Vagina (tissue), 2 donors: ENCODE results near the gene MYL6.

Source experiments
- POLR2A ChIP-seq, 2 donors: fragments of 450-650 bp; IDR thresholded peaks; one replicate each; pipeline ENCODE4 v1.6.1; 2017; ENCODE audit warnings: antibody characterized with exemption in 2 of 2, mild to moderate bottlenecking in 2 of 2, moderate library complexity in 2 of 2
- TF ChIP-seq, protein P1 (sequence below), 3 experiments: fragments of 450-650 bp in 2 of 3; fragments of 200-600 bp in 1 of 3; sonication (generic) in 1 of 3; IDR thresholded peaks; one replicate each; pipeline ENCODE4 v1.5.1; 2017 to 2019; ENCODE audit warnings: antibody characterized with exemption in 3 of 3, mild to moderate bottlenecking in 2 of 3, moderate library complexity in 2 of 3

DNA sequence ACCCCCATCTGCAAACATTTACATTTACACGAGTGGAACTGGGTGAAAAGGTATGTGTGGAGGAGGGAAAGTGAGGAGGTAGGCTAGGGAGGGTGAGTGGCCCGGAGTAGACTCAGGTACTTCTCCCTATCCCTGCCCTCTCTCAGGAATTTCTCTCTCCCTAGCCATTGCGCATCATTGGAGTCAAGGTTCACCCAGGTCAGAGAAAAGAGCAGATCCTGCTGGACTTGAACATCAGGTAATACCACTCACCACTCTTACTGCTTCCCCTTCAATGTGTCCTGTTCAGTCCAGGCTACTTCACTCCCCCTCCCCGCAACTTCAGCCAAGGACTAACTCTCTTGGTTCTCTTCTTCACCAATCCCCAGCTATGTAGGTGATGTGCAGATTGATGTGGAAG, 27.3 kb upstream of the MYL6 start:
- TF ChIP-seq, protein P1, sequence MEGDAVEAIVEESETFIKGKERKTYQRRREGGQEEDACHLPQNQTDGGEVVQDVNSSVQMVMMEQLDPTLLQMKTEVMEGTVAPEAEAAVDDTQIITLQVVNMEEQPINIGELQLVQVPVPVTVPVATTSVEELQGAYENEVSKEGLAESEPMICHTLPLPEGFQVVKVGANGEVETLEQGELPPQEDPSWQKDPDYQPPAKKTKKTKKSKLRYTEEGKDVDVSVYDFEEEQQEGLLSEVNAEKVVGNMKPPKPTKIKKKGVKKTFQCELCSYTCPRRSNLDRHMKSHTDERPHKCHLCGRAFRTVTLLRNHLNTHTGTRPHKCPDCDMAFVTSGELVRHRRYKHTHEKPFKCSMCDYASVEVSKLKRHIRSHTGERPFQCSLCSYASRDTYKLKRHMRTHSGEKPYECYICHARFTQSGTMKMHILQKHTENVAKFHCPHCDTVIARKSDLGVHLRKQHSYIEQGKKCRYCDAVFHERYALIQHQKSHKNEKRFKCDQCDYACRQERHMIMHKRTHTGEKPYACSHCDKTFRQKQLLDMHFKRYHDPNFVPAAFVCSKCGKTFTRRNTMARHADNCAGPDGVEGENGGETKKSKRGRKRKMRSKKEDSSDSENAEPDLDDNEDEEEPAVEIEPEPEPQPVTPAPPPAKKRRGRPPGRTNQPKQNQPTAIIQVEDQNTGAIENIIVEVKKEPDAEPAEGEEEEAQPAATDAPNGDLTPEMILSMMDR (IDR thresholded peaks at IDR 0.05): no peak
- TF ChIP-seq POLR2A (IDR thresholded peaks at IDR 0.05): no peak
